ENCODE data around the gene ZFR2.
"Not testable (repeated sequence)": the region's sequence is repeated elsewhere in the genome, so short reads cannot be mapped to it uniquely, and the experiment has no call there.

The ZFR2 gene

DNA sequence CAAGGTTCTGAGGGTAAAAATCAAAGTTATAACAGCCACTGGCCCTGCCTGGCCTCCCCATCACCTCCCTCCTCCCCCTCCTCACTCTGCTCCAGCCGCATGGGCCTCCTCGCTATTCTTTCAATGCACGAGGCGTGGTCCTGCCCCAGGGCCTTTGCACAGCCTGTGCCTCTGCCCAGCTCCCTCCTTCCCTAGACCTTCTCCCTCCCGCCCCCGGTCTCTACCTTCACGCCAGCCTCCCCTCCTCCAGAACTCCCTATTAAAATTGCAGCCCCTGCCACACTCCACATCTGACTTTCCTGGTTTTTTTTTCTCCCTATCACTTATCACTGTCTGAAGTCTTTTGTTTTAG lies 100.1 kb downstream of the ZFR2 start:
- no peak for DNase-seq

DNA sequence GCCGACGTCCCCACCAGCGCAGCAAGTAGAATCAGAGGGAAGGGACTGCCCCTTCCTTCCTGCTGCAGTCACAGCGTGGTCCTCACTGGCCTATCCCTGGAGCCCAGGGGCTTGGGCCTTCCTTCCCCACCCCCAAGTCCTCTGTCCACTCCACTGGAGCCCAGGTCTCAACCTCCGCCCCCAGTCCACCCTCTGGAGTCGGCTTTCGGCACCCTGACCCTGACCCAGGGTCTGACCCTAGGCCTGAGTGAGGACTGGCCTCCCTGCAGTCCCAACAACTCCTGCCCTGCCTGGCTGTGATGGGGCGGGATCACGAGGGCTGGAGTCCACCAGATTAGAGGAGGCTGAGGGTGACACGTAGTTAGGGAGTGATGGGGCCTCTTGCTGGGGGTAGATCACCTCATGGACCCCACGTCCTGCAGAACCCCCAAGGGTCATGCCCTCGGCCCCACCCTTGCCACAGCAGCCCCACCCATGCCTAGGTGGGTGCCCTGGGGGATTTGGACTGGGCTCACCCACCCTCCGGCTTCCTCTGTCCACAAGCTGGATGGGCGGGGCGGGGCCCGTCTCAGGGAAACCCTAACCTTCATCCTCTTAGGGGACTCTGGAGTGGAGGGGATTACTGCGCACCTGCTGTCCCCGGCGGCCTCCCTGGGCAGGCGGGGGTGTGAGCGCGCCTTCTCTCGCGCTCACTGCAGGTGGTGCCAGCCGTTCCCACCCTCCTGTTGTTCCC lies 100.7 kb downstream of the ZFR2 start:
- no peak for DNase-seq

DNA sequence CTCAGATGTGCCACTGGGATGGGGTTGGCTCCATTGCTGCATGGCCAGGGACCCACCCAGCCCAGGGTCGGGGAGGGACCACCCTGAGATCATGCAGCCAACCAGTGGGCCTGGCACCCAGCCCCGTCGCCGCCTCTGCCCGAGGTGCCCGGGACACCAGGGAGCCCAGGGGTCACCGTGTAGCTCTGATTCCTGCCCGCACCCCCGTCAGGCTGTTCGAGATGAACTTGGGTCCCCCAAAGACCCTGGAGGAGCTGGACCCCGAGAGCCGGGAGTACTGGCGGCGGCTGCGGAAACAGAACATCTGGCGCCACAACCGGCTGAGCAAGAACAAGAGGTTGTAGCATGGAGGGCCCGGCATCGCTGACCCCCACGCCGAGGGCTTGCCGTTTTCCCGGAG lies 101.8 kb downstream of the ZFR2 start:
- DNase-seq, result no peak

DNA sequence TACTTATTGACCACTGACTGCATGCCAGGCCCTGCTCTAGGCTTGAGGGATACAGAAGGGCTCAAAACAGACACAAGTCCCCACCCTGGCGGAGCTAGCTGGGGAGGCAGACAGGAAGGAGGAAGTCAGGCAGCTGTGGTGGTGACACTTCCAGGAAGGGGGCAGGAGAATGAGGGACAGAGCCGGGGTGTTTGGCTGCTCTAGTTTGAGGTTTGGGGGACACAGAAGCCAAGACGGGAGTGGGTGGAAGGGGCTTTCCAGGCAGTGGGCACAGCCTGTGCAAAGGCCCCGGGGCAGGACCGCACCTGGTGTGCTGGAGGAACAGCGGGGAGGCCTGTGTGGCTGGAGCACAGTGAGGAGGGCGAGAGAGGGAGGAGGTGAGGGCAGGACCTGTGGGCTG lies 102.3 kb downstream of the ZFR2 start:
- peak; percentile 48 for DNase-seq

DNA sequence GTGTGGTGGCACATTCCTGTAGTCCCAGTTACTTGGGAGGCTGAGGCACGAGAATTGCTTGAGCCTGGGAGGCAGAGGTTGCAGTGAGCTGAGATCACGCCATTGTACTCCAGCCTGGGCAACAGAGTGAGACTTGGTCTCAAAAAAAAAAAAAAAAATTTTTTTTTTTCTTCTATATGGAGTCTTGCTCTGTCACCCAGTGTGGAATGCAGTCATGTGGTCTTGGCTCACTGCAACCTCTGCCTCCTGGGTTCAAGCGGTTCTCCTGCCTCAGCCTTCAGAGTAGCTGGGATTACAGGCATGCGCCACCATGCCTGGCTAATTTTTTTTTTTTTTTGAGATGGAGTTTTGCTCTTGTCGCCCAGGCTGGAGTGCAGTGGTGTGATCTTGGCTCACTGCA lies 103.1 kb downstream of the ZFR2 start:
- DNase-seq, result not testable (repeated sequence)

DNA sequence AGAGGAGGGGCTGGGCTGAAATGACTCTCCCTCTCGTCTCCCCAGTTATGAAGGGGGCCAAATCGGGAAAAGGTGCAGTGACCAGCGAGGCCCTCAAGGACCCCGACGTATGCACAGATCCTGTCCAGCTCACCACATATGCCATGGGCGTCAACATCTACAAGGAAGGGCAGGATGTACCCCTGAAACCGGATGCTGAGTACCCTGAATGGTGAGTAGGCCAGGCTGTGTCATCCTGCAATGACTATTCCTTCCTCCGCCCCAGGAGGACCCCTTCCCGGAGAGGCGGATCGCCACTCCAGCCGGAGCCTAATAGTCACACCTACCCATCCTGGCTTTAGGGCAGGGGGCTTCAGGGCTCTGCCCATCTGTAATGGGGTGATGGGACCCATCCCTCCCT lies 103.7 kb downstream of the ZFR2 start:
- no peak for DNase-seq

DNA sequence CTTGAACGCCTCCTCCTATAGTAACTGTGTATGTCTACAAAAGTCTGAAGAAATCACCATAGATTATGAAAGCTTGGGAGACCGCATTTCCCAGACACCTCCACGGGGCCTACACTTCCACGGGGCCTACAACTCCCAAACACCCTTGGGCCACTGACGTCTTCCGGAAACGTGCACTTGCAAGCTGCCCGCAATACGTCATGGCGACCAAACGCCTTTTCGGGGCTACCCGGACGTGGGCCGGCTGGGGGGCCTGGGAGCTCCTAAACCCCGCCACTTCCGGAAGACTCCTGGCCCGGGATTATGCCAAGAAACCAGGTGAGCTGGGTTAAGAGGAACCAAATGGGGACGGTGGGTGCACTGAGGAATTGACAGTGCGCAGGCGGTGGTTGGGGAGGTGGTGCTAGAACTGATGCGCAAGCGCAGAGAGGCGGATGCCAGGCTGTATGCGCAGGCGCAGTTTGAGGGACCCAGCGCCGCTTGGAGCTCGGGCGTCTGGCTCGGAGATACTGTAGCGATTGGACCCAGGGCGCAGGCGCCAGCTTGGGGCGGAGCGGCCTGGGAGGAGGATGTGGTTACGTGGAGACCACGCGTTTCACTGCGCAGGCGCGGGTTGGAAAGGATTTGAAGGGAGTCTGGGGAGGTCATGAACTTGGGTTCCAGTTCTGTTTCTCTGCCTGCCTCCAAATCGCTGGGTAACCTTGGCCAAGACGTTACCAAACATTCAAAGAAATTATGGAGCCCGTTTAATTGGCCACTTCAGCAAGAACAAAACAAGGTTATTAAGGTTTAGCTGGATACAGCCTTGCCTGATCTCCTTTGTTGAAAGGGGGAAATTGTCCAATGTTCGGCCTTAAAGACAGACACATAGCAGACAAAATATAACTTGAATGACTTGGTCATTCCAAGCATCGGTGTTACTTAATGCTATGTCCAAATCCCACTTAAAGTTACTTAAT lies 106.1 kb downstream of the ZFR2 start, which contains the start of gene MRPL54:
Gene MRPL54 (plus strand): TSS at position 182 of the 959 bp plus-strand sequence. CDS start 19 bp downstream, at position 201.
- peak; percentile 100 for DNase-seq

DNA sequence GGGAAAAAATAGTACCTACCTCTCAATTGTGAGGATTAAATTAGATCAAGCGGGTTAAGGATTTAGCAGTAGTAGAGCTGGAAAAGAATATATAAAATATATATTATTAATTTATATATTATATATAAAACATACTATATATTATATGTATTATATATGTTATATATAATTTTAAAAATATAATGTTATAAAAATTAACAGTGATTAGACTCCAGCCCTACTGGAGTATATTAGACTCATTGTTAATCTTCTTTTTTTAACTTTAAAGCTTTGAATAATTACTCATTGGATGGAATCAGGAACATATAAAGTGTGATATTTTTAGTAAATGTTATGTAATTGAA lies 106.7 kb downstream of the ZFR2 start:
- no peak for DNase-seq

DNA sequence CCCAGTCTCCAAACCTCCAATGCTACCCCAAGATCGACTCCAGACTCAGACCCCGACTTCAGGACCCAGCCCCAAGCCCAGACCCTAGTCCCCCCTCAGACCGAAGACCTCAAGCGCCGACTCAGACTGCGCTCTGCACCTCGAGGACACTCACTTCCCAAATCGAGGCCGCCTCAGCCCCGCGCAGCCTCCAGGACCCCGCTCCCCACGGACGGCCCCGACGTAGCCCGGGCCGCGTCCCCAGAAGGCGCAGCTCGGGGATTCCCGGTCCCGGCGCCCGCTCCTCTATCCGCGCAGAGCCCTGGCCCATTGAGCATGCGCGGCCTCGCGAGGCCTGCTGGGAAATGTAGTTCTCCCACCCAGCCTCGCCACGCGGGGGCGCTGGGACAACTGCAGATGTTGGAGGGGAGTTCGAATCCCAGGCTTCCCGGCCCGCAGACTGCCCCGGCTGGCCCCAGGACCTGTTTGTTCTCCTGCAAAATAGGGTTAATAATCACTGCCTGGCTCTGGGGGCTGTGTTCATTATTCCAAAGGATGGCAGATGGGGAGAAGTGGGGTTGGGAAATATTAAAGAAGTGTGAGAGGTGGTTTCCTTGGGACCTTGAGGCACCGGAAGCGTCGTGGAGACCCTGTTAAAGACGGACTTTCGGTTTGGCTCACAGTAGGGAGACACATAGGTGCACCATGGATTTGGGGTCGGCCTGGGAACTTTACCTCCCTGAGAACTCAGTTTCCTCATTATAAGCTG lies 107.3 kb downstream of the ZFR2 start, which contains the start of gene APBA3:
Gene APBA3 (minus strand): TSS at position 311 of the 748 bp plus-strand sequence. CDS start 1,428 bp downstream, outside the sequence.
- DNase-seq, result peak; percentile 98

DNA sequence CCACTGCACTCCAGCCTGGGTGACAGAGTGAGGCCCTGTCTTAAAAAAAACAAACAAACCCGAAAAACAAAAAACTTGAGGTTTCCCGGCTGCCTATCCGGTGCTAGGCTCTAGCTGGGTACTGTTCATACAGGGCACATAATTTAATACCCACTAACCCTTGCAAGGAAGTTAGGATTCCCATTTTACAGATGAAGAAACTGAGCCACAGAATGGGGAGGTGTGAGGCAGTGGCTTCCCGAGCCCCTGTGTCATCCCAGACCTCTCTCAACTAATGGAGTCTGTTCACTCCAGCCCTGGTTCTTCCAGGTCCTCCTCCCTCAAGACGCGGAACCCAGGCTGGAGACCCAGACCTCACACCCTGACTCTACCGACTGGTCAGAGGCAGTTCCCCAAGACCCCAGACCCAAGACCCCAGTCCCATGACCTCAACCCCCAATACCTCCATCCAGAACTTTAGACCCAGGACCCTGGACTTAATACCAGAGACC lies 107.9 kb downstream of the ZFR2 start:
- DNase-seq, result peak; percentile 23

DNA sequence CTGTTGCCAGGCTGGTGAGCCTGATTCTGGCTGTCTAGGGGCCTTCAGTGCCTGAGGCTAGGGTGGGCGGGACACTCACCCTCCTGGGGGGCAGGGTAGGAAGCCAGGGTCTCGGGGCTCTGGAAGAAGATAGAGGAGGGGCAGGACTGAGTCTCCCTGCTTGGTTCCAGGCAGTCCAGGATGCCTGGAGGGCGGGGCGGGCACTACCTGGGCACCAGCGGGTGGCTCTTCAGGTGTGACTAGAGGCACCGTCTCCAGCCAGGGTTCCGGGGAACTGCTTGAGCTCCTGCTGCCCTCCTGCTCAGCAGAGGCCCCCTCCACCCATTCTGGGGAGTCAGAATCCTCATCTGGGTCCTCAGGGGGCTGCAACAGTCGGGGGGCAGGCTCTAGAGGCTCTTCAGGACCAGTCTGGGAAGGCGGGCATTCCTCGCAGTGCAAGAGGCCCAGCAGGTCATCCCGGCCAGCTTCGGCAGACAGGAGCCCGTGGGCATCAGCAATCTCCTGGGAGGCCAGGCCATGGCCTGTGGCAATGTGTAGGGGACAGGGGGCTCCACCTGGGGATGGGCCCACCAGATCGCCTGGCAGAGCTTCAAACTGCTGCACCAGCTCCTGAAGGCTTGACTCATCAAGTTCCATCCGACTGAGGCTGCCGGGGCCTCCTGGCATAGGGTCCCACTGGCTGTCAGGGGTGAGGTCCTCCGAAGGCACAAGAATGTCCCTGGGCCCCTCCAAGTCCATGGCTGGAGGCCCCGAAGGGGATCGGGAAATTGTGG lies 109.2 kb downstream of the ZFR2 start:
- DNase-seq, result no peak

DNA sequence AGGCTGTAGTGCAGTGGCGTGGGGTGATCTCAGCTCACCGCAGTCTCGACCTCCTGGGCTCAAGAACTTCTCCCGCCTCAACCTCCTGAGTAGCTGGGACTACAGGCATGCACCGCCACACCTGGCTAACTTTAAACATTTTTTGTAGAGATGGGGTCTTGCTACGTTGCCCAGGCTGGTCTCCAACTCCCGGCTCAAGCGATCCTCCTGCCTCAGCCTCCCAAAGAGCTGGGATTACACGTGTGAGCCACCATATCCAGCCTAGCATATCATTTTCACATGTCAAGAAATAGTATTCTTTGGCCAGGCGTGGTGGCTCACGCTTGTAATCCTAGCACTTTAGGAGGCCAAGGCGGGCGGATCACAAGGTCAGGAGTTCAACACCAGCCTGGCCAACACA lies 110.5 kb downstream of the ZFR2 start:
- not testable (repeated sequence) for DNase-seq

DNA sequence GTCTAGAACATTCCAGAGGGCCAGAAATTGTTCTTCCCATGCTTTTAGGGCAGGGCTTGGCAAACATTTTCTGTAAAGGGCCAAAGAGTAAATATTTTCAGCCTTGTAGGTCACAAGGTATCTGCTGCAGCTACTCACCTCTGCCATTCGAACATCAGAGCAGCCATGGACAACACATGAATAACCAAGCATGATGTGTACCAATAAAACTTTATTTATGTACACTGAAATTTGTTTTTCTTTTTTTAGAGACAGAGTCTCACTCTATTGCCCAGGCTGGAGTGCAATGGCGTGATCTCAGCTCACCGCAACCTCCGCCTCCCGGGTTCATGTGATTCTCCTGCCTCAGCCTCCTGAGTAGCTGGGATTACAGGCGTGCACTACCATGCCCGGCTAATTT lies 111.1 kb downstream of the ZFR2 start:
- not testable (repeated sequence) for DNase-seq
